Measurements from ENCODE around the gene PPP2R5C. TPM values are rescaled to one million over a fixed set of nuclear protein-coding genes. Genes with fewer than 3 reads are reported as not detected.

Gene PPP2R5C
- total RNA-seq, 2 experiments from 2014 or later, result 238 to 242 TPM

- CTCF ChIA-PET, result interaction anchor here (6.1 kb wide), 1 partner anchor 78 kb away, joined by 31 read pairs; no protein-coding TSS in a partner anchor
- no peak for DNase-seq
- Mint-ChIP-seq H3K4me3 (no peak overlapping the region), H3K4me1 (ENCODE audit: low read depth) (peaks cover 84% of the 10 kb centered on the region), H3K27ac (peak overlapping the region; percentile 22), H3K27me3 (no peaks in the 10 kb centered on the region), H3K36me3 (ENCODE audit: low read depth) (peaks cover 21% of the 10 kb centered on the region), H3K9me3 (no peaks in the 10 kb centered on the region)
- intact Hi-C loops (cut with micrococcal nuclease), result no loop called here
- no peak for TF ChIP-seq CTCF (IDR thresholded peaks at IDR 0.05)
- ATAC-seq, result no peak
- POLR2A ChIA-PET, result interaction anchor here (0.5 to 1.4 kb wide), 3 partner anchors 10 to 236 kb away, joined by 3 to 4 read pairs (median 4); no protein-coding TSS in a partner anchor
These were observed 87.6 kb downstream of the PPP2R5C start for GRCh38 chr14:101849125-101849524.

- Mint-ChIP-seq H3K4me3 (no peak overlapping the region), H3K36me3 (ENCODE audit: low read depth) (peaks cover 16% of the 10 kb centered on the region), H3K27ac (peak overlapping the region; percentile 78), H3K4me1 (ENCODE audit: low read depth) (peaks cover 83% of the 10 kb centered on the region), H3K9me3 (no peaks in the 10 kb centered on the region), H3K27me3 (no peaks in the 10 kb centered on the region)
- no peak for TF ChIP-seq CTCF (IDR thresholded peaks at IDR 0.05)
- intact Hi-C loops (cut with micrococcal nuclease), result no loop called here
- DNase-seq (no peak), ATAC-seq (no peak)
- CTCF ChIA-PET, result interaction anchor here (6.1 kb wide), 1 partner anchor 79 kb away, joined by 31 read pairs; no protein-coding TSS in a partner anchor
- POLR2A ChIA-PET, result interaction anchor here (0.9 kb wide), 1 partner anchor 10 kb away, joined by 4 read pairs; no protein-coding TSS in a partner anchor
These were observed 88.1 kb downstream of the PPP2R5C start for GRCh38 chr14:101849640-101850039.

- Mint-ChIP-seq H3K27me3 (no peaks in the 10 kb centered on the region), H3K4me3 (no peak overlapping the region), H3K27ac (no peak overlapping the region), H3K4me1 (ENCODE audit: low read depth) (peaks cover 81% of the 10 kb centered on the region), H3K9me3 (no peaks in the 10 kb centered on the region), H3K36me3 (ENCODE audit: low read depth) (peaks cover 10% of the 10 kb centered on the region)
- CTCF ChIA-PET, result interaction anchor here (6.1 kb wide), 1 partner anchor 80 kb away, joined by 31 read pairs; no protein-coding TSS in a partner anchor
- POLR2A ChIA-PET, result interaction anchor here (1.0 kb wide), 1 partner anchor 8 kb away, joined by 4 read pairs; no protein-coding TSS in a partner anchor
- no peak for TF ChIP-seq CTCF (IDR thresholded peaks at IDR 0.05)
- DNase-seq (no peak), ATAC-seq (no peak)
- intact Hi-C loops (cut with micrococcal nuclease), result no loop called here
These were observed 89.7 kb downstream of the PPP2R5C start for GRCh38 chr14:101851183-101851582.

- Mint-ChIP-seq H3K36me3 (ENCODE audit: low read depth) (peaks cover 17% of the 10 kb centered on the region), H3K4me1 (ENCODE audit: low read depth) (peaks cover 81% of the 10 kb centered on the region), H3K9me3 (no peaks in the 10 kb centered on the region), H3K4me3 (no peak overlapping the region), H3K27me3 (no peaks in the 10 kb centered on the region), H3K27ac (peak overlapping the region; percentile 21)
- DNase-seq, result no peak
- intact Hi-C loops (cut with micrococcal nuclease), result no loop called here
- ChIA-PET POLR2A (interaction anchor here (0.5 to 1.0 kb wide), 2 partner anchors 8 to 79 kb away, joined by 3 to 4 read pairs; no protein-coding TSS in a partner anchor), CTCF (interaction anchor here (1.0 to 6.1 kb wide), 3 partner anchors 8 to 81 kb away, joined by 3 to 31 read pairs (median 5); no protein-coding TSS in a partner anchor)
- no peak for ATAC-seq
- no peak for TF ChIP-seq CTCF (IDR thresholded peaks at IDR 0.05)
These were observed 90.4 kb downstream of the PPP2R5C start for GRCh38 chr14:101851736-101852405.

GRCh38 chr14:101852785-101853184 lies 91.3 kb downstream of the PPP2R5C start:
- H3K36me3 Mint-ChIP-seq (ENCODE audit: low read depth), result peaks cover 22% of the 10 kb centered on the region
- H3K27me3 Mint-ChIP-seq, result no peaks in the 10 kb centered on the region
- CTCF ChIA-PET, result interaction anchor here (1.0 to 6.1 kb wide), 3 partner anchors 9 to 82 kb away, joined by 3 to 31 read pairs (median 5); no protein-coding TSS in a partner anchor
- intact Hi-C loops (cut with micrococcal nuclease), result no loop called here
- DNase-seq, result no peak
- TF ChIP-seq CTCF (IDR thresholded peaks at IDR 0.05), result no peak
- H3K9me3 Mint-ChIP-seq, result no peaks in the 10 kb centered on the region
- no peak for ATAC-seq
- H3K4me1 Mint-ChIP-seq (ENCODE audit: low read depth), result peaks cover 85% of the 10 kb centered on the region
- no peak overlapping the region for H3K4me3 Mint-ChIP-seq
- POLR2A ChIA-PET, result interaction anchor here (0.5 kb wide), 1 partner anchor 78 kb away, joined by 3 read pairs; no protein-coding TSS in a partner anchor
- no peak overlapping the region for H3K27ac Mint-ChIP-seq
